ENCODE data around the gene MAN1C1.
A peak's percentile ranks its signal among the peaks of the same experiment; 100 is the strongest.

The MAN1C1 gene

GRCh38 chr1:25642574-25643108, 26.1 kb downstream of the MAN1C1 start:
- Mint-ChIP-seq H3K9me3 (peaks cover 13% of the 10 kb centered on the region), H3K27ac (peak overlapping the region; percentile 93), H3K36me3 (peaks cover 66% of the 10 kb centered on the region), H3K27me3 (peaks cover 44% of the 10 kb centered on the region), H3K4me1 (peaks cover 70% of the 10 kb centered on the region), H3K4me3 (peak overlapping the region; percentile 59)
- CTCF ChIA-PET: interaction anchor here (0.9 to 2.5 kb wide), 9 partner anchors 20 to 153 kb away, joined by 3 to 20 read pairs (median 3); no protein-coding TSS in a partner anchor
- DNase-seq: peak; percentile 86

- CTCF ChIA-PET: interaction anchor here (0.6 to 1.4 kb wide), 2 partner anchors 19 to 71 kb away, joined by 3 read pairs; no protein-coding TSS in a partner anchor
- no peak overlapping the region for H3K27ac Mint-ChIP-seq
- H3K36me3 Mint-ChIP-seq: peaks cover 54% of the 10 kb centered on the region
- peaks cover 4% of the 10 kb centered on the region for H3K9me3 Mint-ChIP-seq
- H3K4me1 Mint-ChIP-seq: peaks cover 71% of the 10 kb centered on the region
- DNase-seq: no peak
- H3K27me3 Mint-ChIP-seq: peaks cover 47% of the 10 kb centered on the region
- no peak overlapping the region for H3K4me3 Mint-ChIP-seq
Measured at GRCh38 chr1:25643929-25644328, 27.3 kb downstream of the MAN1C1 start.

GRCh38 chr1:25644962-25645361, 28.4 kb downstream of the MAN1C1 start:
- CTCF ChIA-PET: no interaction called here
- peaks cover 62% of the 10 kb centered on the region for H3K4me1 Mint-ChIP-seq
- H3K27me3 Mint-ChIP-seq: peaks cover 47% of the 10 kb centered on the region
- H3K36me3 Mint-ChIP-seq: peaks cover 45% of the 10 kb centered on the region
- no peak overlapping the region for H3K4me3 Mint-ChIP-seq
- no peaks in the 10 kb centered on the region for H3K9me3 Mint-ChIP-seq
- no peak for DNase-seq
- no peak overlapping the region for H3K27ac Mint-ChIP-seq

- Mint-ChIP-seq H3K4me1 (peaks cover 54% of the 10 kb centered on the region), H3K27ac (no peak overlapping the region), H3K4me3 (no peak overlapping the region), H3K36me3 (peaks cover 46% of the 10 kb centered on the region), H3K27me3 (peaks cover 43% of the 10 kb centered on the region), H3K9me3 (no peaks in the 10 kb centered on the region)
- CTCF ChIA-PET: no interaction called here
- no peak for DNase-seq
Measured at GRCh38 chr1:25645637-25646400, 29.2 kb downstream of the MAN1C1 start.

GRCh38 chr1:25647106-25647505, 30.5 kb downstream of the MAN1C1 start:
- Mint-ChIP-seq H3K4me1 (peaks cover 41% of the 10 kb centered on the region), H3K27me3 (peaks cover 45% of the 10 kb centered on the region), H3K4me3 (no peak overlapping the region), H3K27ac (no peak overlapping the region), H3K9me3 (no peaks in the 10 kb centered on the region), H3K36me3 (peaks cover 37% of the 10 kb centered on the region)
- CTCF ChIA-PET: no interaction called here
- DNase-seq: no peak

GRCh38 chr1:25647863-25648262, 31.3 kb downstream of the MAN1C1 start:
- Mint-ChIP-seq H3K36me3 (peaks cover 38% of the 10 kb centered on the region), H3K4me3 (no peak overlapping the region), H3K4me1 (peaks cover 33% of the 10 kb centered on the region), H3K27me3 (peaks cover 48% of the 10 kb centered on the region), H3K9me3 (no peaks in the 10 kb centered on the region), H3K27ac (no peak overlapping the region)
- no peak for DNase-seq
- CTCF ChIA-PET: no interaction called here

- Mint-ChIP-seq H3K36me3 (peaks cover 44% of the 10 kb centered on the region), H3K4me3 (no peak overlapping the region), H3K27ac (no peak overlapping the region), H3K4me1 (peaks cover 28% of the 10 kb centered on the region), H3K9me3 (no peaks in the 10 kb centered on the region), H3K27me3 (peaks cover 54% of the 10 kb centered on the region)
- no peak for DNase-seq
- CTCF ChIA-PET: interaction anchor here (1.0 kb wide), 1 partner anchor 29 kb away, joined by 3 read pairs; no protein-coding TSS in a partner anchor
Measured at GRCh38 chr1:25648681-25649440, 32.3 kb downstream of the MAN1C1 start.

- H3K4me3 Mint-ChIP-seq: no peak overlapping the region
- H3K9me3 Mint-ChIP-seq: no peaks in the 10 kb centered on the region
- DNase-seq: no peak
- peaks cover 51% of the 10 kb centered on the region for H3K27me3 Mint-ChIP-seq
- CTCF ChIA-PET: interaction anchor here (1.0 kb wide), 1 partner anchor 29 kb away, joined by 3 read pairs; no protein-coding TSS in a partner anchor
- peaks cover 44% of the 10 kb centered on the region for H3K36me3 Mint-ChIP-seq
- H3K4me1 Mint-ChIP-seq: peaks cover 23% of the 10 kb centered on the region
- H3K27ac Mint-ChIP-seq: no peak overlapping the region
Measured at GRCh38 chr1:25649505-25650288, 33.1 kb downstream of the MAN1C1 start.

GRCh38 chr1:25650289-25650576, 33.6 kb downstream of the MAN1C1 start:
- Mint-ChIP-seq H3K4me1 (peaks cover 23% of the 10 kb centered on the region), H3K9me3 (no peaks in the 10 kb centered on the region), H3K27ac (no peak overlapping the region), H3K4me3 (no peak overlapping the region), H3K36me3 (peaks cover 44% of the 10 kb centered on the region), H3K27me3 (peaks cover 48% of the 10 kb centered on the region)
- no peak for DNase-seq
- CTCF ChIA-PET: interaction anchor here (0.6 kb wide), 1 partner anchor 48 kb away, joined by 3 read pairs; no protein-coding TSS in a partner anchor

- Mint-ChIP-seq H3K9me3 (no peaks in the 10 kb centered on the region), H3K4me1 (peaks cover 22% of the 10 kb centered on the region), H3K27me3 (peaks cover 48% of the 10 kb centered on the region), H3K27ac (no peak overlapping the region), H3K4me3 (no peak overlapping the region), H3K36me3 (peaks cover 44% of the 10 kb centered on the region)
- CTCF ChIA-PET: no interaction called here
- DNase-seq: no peak
Measured at GRCh38 chr1:25651036-25651640, 34.5 kb downstream of the MAN1C1 start.

- H3K4me1 Mint-ChIP-seq: peaks cover 22% of the 10 kb centered on the region
- peaks cover 45% of the 10 kb centered on the region for H3K27me3 Mint-ChIP-seq
- no peak overlapping the region for H3K27ac Mint-ChIP-seq
- CTCF ChIA-PET: no interaction called here
- peaks cover 41% of the 10 kb centered on the region for H3K36me3 Mint-ChIP-seq
- no peak for DNase-seq
- no peak overlapping the region for H3K4me3 Mint-ChIP-seq
- H3K9me3 Mint-ChIP-seq: no peaks in the 10 kb centered on the region
Measured at GRCh38 chr1:25651824-25652741, 35.5 kb downstream of the MAN1C1 start.

- H3K27ac Mint-ChIP-seq: no peak overlapping the region
- DNase-seq: no peak
- no peak overlapping the region for H3K4me3 Mint-ChIP-seq
- peaks cover 44% of the 10 kb centered on the region for H3K36me3 Mint-ChIP-seq
- CTCF ChIA-PET: no interaction called here
- H3K9me3 Mint-ChIP-seq: no peaks in the 10 kb centered on the region
- H3K27me3 Mint-ChIP-seq: peaks cover 35% of the 10 kb centered on the region
- H3K4me1 Mint-ChIP-seq: peaks cover 17% of the 10 kb centered on the region
Measured at GRCh38 chr1:25653558-25653957, 37.0 kb downstream of the MAN1C1 start.

GRCh38 chr1:25654109-25654660, 37.6 kb downstream of the MAN1C1 start:
- H3K9me3 Mint-ChIP-seq: no peaks in the 10 kb centered on the region
- H3K4me1 Mint-ChIP-seq: peaks cover 14% of the 10 kb centered on the region
- no peak overlapping the region for H3K4me3 Mint-ChIP-seq
- H3K36me3 Mint-ChIP-seq: peaks cover 49% of the 10 kb centered on the region
- CTCF ChIA-PET: no interaction called here
- no peak for DNase-seq
- peaks cover 35% of the 10 kb centered on the region for H3K27me3 Mint-ChIP-seq
- H3K27ac Mint-ChIP-seq: no peak overlapping the region

Measured in activated naive CD4-positive, alpha-beta T cell treated with anti-CD3 and anti-CD28 coated beads, Interleukin-2, amount 10 ng/mL, durations not matched to agents 7 days and 5 days (primary cell).